Measurements from ENCODE around the gene ACTL6B.

DNA sequence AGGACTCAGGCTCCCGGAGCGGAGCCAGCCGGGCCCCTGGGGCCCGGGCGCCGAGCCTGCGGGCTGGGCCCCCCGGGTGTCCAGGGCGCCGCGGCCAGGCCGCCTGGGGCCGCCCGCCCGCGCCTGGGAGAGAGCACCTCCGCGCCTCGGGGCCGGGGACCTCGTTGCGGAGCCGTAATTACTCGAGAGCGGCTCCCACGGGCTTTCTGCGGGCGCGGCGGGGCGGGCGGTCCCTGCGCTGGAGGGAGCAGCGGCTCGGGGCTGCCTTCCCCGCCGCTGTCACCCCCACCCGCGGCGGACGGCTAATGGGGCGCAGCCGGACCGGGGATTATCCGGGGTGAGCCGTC lies 18.8 kb upstream of the ACTL6B start:
- TF ChIP-seq, protein P1, sequence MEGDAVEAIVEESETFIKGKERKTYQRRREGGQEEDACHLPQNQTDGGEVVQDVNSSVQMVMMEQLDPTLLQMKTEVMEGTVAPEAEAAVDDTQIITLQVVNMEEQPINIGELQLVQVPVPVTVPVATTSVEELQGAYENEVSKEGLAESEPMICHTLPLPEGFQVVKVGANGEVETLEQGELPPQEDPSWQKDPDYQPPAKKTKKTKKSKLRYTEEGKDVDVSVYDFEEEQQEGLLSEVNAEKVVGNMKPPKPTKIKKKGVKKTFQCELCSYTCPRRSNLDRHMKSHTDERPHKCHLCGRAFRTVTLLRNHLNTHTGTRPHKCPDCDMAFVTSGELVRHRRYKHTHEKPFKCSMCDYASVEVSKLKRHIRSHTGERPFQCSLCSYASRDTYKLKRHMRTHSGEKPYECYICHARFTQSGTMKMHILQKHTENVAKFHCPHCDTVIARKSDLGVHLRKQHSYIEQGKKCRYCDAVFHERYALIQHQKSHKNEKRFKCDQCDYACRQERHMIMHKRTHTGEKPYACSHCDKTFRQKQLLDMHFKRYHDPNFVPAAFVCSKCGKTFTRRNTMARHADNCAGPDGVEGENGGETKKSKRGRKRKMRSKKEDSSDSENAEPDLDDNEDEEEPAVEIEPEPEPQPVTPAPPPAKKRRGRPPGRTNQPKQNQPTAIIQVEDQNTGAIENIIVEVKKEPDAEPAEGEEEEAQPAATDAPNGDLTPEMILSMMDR (optimal IDR thresholded peaks at IDR 0.05 in 1 of 3, IDR thresholded peaks at IDR 0.05 in 1 of 3, conservative IDR thresholded peaks at IDR 0.05 in 1 of 3; ENCODE audit: extremely low read depth in 1 of 3, insufficient read depth in 2 of 3, low read length in 3 of 3): no peak
- no peak for TF ChIP-seq EZH2 (IDR thresholded peaks at IDR 0.05; ENCODE audit: low read length)
